Measurements from ENCODE around the gene TMEM255B.

DNA sequence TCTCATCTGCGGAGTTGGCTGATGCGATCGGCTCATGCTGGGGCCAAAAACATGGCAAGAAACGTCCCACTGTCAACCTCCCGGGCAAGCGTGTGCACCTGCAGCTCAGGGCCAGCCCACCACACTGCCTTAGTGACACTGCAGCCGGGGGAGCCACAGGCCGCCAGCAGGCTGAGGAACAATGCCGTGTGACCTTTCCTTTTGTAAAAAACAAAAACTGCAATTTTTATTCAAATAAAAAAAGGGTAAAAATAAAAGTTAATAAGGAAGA lies 18.8 kb upstream of the TMEM255B start:
- TF ChIP-seq CTCF (conservative IDR thresholded peaks at IDR 0.05) = no peak
- no peak for TF ChIP-seq EZH2 (IDR thresholded peaks at IDR 0.05; ENCODE audit: low read depth)
